Mesothelial cell of epicardium (in vitro differentiated cells): Measurements from ENCODE around the gene SUMF1. TPM values are rescaled to one million over a fixed set of nuclear protein-coding genes. Genes with fewer than 3 reads are reported as not detected.
A peak's percentile ranks its signal among the peaks of the same experiment; 100 is the strongest.

Experiments used
- DNase-seq, 2 experiments: peaks; one replicate each; pipeline ENCODE4 v3.0.0; 2021; ENCODE audit warnings: low spot score in 2 of 2; ENCODE audit not compliant: unreplicated experiment in 2 of 2
- H3K27ac Mint-ChIP-seq: 2 replicates; pipeline ENCODE4 v1.8.0; 2021; ENCODE audit warnings: mixed read lengths
- H3K27me3 Mint-ChIP-seq: 2 replicates; pipeline ENCODE4 v1.8.0; 2021; ENCODE audit warnings: low read depth, mixed read lengths
- H3K36me3 Mint-ChIP-seq: 2 replicates; pipeline ENCODE4 v1.8.0; 2021; ENCODE audit warnings: mixed read lengths
- H3K4me1 Mint-ChIP-seq: 2 replicates; pipeline ENCODE4 v1.8.0; 2021; ENCODE audit warnings: mixed read lengths
- H3K4me3 Mint-ChIP-seq: 2 replicates; pipeline ENCODE4 v1.8.0; 2021; ENCODE audit warnings: mild to moderate bottlenecking, moderate library complexity, mixed read lengths
- H3K9me3 Mint-ChIP-seq: 2 replicates; pipeline ENCODE4 v1.8.0; 2021; ENCODE audit warnings: mixed read lengths
- total RNA-seq: library from RNA; stranded (reverse); gene quantifications from 3 replicates; pipeline ENCODE4 v1.2.1, GENCODE V29; 2021
- TF ChIP-seq, protein P1 (sequence below): fragments of 200-600 bp; sonication (generic); IDR thresholded peaks from one replicate; pipeline ENCODE4 v1.5.0; 2021; ENCODE audit warnings: antibody characterized with exemption; ENCODE audit not compliant: unreplicated experiment

Gene SUMF1
- total RNA-seq, 1 donor from 2014 or later: 28.7 TPM

DNA sequence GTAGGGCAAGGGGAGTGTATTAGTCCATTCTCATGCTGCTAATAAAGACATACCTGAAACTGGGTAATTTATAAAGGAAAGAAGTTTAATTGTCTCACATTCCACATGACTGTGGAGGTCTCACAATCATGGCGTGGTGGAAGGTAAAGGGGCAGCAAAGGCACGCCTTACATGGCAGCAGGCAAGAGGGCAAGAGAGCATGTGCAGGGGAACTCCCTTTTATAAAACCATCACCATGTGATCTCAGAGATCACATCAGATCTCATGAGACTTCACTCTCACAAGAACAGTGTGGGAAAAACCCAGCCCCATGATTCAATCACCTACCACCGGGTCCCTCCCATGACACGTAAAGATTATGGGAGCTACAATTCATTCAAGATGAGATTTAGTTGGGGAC, 41.4 kb downstream of the SUMF1 start:
- TF ChIP-seq, protein P1, sequence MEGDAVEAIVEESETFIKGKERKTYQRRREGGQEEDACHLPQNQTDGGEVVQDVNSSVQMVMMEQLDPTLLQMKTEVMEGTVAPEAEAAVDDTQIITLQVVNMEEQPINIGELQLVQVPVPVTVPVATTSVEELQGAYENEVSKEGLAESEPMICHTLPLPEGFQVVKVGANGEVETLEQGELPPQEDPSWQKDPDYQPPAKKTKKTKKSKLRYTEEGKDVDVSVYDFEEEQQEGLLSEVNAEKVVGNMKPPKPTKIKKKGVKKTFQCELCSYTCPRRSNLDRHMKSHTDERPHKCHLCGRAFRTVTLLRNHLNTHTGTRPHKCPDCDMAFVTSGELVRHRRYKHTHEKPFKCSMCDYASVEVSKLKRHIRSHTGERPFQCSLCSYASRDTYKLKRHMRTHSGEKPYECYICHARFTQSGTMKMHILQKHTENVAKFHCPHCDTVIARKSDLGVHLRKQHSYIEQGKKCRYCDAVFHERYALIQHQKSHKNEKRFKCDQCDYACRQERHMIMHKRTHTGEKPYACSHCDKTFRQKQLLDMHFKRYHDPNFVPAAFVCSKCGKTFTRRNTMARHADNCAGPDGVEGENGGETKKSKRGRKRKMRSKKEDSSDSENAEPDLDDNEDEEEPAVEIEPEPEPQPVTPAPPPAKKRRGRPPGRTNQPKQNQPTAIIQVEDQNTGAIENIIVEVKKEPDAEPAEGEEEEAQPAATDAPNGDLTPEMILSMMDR: no peak
- H3K27me3 Mint-ChIP-seq: no peaks in the 10 kb centered on the region
- no peak for DNase-seq
- no peak overlapping the region for H3K4me3 Mint-ChIP-seq
- H3K9me3 Mint-ChIP-seq: no peaks in the 10 kb centered on the region
- H3K27ac Mint-ChIP-seq: peak overlapping the region; percentile 91
- H3K4me1 Mint-ChIP-seq: peaks cover 23% of the 10 kb centered on the region
- H3K36me3 Mint-ChIP-seq: peaks cover 6% of the 10 kb centered on the region

DNA sequence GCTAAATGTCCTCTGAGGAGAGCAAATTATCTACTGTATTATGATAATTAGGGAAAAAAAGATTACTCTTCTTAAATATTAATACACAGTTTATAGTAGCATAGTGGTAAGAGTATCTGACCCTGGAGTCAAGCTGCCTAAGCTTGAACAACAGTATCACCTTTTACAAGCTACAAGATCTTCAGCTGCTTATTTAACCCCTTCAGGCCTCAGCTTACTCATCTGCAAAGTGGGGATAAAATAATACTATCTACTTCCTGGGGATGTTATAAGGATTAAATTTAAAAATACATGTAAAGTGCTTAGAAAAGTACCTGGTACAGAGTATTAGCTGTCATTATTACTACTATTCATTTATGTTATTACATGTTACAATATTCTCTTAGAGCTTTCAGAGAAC, 42.0 kb downstream of the SUMF1 start:
- TF ChIP-seq, protein P1: no peak
- H3K27ac Mint-ChIP-seq: no peak overlapping the region
- no peaks in the 10 kb centered on the region for H3K9me3 Mint-ChIP-seq
- no peaks in the 10 kb centered on the region for H3K27me3 Mint-ChIP-seq
- DNase-seq: no peak
- H3K4me1 Mint-ChIP-seq: peaks cover 23% of the 10 kb centered on the region
- peaks cover 2% of the 10 kb centered on the region for H3K36me3 Mint-ChIP-seq
- no peak overlapping the region for H3K4me3 Mint-ChIP-seq

DNA sequence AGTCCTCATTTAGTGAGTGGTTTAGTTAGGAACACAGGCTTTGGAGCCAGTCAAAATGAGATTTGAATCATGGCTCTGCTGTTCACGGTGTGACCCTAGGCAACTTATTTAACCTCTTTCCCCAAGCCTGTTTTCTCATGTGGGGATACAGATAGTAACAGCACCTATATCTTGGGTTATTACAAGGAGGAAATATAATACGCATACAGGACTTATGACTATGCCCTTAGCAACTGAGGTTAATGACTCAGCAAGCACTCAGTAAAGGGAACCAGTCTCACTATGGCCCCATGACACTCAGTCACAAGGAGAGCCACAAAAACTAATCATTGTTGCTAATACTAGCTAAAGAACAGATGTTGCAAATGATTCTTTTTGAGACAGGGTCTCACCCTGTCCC, 45.9 kb downstream of the SUMF1 start:
- DNase-seq: no peak
- Mint-ChIP-seq H3K4me1 (peaks cover 7% of the 10 kb centered on the region), H3K27me3 (no peaks in the 10 kb centered on the region), H3K36me3 (peaks cover 5% of the 10 kb centered on the region), H3K4me3 (no peak overlapping the region), H3K27ac (no peak overlapping the region), H3K9me3 (no peaks in the 10 kb centered on the region)
- TF ChIP-seq, protein P1: no peak

DNA sequence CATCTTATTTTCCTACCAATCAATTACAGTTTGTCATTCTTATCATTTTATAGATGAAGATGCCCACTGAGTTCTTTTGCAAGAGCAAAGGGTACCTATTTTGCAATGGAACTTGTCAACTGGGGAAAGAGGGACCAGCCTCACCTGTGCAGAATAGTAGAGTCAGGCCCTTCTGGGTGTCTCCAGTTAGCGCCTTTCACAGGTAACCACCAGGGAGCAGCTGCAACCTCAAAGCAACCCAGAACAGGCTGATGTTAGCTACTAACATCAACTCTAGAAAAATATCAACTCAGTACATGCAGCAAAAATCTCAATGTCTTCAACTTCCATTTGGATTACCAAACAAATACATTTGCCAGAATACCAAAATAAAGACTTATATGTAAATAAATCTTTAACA, 47.1 kb downstream of the SUMF1 start:
- no peaks in the 10 kb centered on the region for H3K9me3 Mint-ChIP-seq
- H3K4me1 Mint-ChIP-seq: no peaks in the 10 kb centered on the region
- H3K27ac Mint-ChIP-seq: no peak overlapping the region
- H3K27me3 Mint-ChIP-seq: no peaks in the 10 kb centered on the region
- H3K36me3 Mint-ChIP-seq: peaks cover 8% of the 10 kb centered on the region
- TF ChIP-seq, protein P1: no peak
- no peak overlapping the region for H3K4me3 Mint-ChIP-seq
- DNase-seq: no peak

DNA sequence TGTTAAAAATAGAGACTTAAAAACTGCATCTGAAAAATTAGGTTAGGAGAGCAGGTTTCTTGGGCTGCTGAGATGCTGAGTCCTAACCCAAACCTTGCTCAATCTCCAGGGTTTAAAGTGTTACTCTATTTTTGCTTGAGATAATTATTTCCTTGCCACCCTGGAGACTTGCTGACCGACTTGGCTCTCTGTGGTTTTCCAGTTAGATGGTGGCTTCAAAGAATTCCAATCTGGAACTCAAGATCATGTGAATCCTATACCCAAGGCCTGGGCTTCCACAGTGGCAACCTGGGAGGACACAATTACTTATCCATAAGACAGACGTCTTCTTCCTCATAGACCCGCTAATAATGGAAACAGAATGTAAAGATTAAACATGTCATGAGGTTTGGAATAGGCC, 47.7 kb downstream of the SUMF1 start:
- TF ChIP-seq, protein P1: no peak
- peaks cover 8% of the 10 kb centered on the region for H3K36me3 Mint-ChIP-seq
- no peak overlapping the region for H3K27ac Mint-ChIP-seq
- no peaks in the 10 kb centered on the region for H3K9me3 Mint-ChIP-seq
- no peaks in the 10 kb centered on the region for H3K27me3 Mint-ChIP-seq
- no peak for DNase-seq
- no peak overlapping the region for H3K4me3 Mint-ChIP-seq
- H3K4me1 Mint-ChIP-seq: no peaks in the 10 kb centered on the region

DNA sequence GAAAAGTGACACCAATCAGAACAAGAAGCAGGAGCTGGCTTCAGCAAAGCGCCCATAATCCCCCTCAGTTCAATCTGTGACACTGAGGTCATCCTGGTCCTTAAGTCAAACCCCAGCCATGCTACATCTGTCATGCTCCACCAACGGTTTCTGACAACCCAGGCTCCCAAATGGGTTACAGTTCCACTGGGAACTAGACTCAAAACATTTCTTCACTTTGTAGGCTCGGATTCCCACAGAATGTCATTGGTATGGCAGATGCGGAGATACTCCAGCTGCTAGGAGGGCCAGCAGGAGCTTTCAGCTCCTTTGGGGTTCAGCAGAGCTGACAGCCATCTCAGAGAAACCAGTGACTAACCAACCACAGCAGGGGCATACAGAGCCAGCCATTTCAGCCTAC, 48.9 kb downstream of the SUMF1 start:
- DNase-seq: no peak
- H3K36me3 Mint-ChIP-seq: peaks cover 6% of the 10 kb centered on the region
- no peaks in the 10 kb centered on the region for H3K4me1 Mint-ChIP-seq
- TF ChIP-seq, protein P1: no peak
- no peaks in the 10 kb centered on the region for H3K9me3 Mint-ChIP-seq
- H3K27ac Mint-ChIP-seq: no peak overlapping the region
- no peak overlapping the region for H3K4me3 Mint-ChIP-seq
- no peaks in the 10 kb centered on the region for H3K27me3 Mint-ChIP-seq
